IMR-90 (cell line): ENCODE results near the gene ADM. TPM values are rescaled to one million over a fixed set of nuclear protein-coding genes. Genes with fewer than 3 reads are reported as not detected.
A peak's percentile ranks its signal among the peaks of the same experiment; 100 is the strongest.

Experiments used
- MAFK ChIP-seq: IDR thresholded peaks from 2 replicates; pipeline ENCODE4 v1.6.1; 2012; ENCODE audit warnings: low read depth, low read length, improper control_type of control experiment
- MAZ ChIP-seq: IDR thresholded peaks from 2 replicates; pipeline ENCODE4 v1.6.1; 2012; ENCODE audit warnings: low read depth, mild to moderate bottlenecking, low read length, improper control_type of control experiment, moderate library complexity, borderline replicate concordance
- NFE2L2 ChIP-seq: fragments of 150-350 bp; IDR thresholded peaks from 2 replicates; pipeline ENCODE4 v1.6.1; 2016; ENCODE audit warnings: low read depth, mild to moderate bottlenecking, low read length
- RFX5 ChIP-seq: IDR thresholded peaks from 2 replicates; pipeline ENCODE4 v1.8.0; 2012; ENCODE audit warnings: low read depth, mild to moderate bottlenecking, low read length, moderate library complexity
- polyA plus RNA-seq, 3 experiments: library from polyadenylated mRNA; depleted of rRNA; stranded (reverse); fragments of >200 nt; gene quantifications; 2 replicates each; pipeline ENCODE4 v1.2.3, GENCODE V29; 2012; ENCODE audit warnings: low replicate concordance in 1 of 3
- total RNA-seq: library from RNA; depleted of rRNA; stranded (reverse); fragments of >200 nt; gene quantifications from 2 replicates; pipeline ENCODE4 v1.2.3, GENCODE V29; 2012

ADM gene
- total and polyA plus RNA-seq, 2 of the 4 experiments (the other 2 are of a cell fraction): 357 to 559 TPM

- TF ChIP-seq MAFK (peak; percentile 41; the same call in 1 of the 2 replicates), RFX5 (no peak), NFE2L2 (peak; percentile 77; the same call in 1 of the 2 replicates), MAZ (peak; percentile 57)
Observed at GRCh38 chr11:10307400-10308200, 2.7 kb downstream of the ADM start (continued).
